HG03457 (cell line): ENCODE data around the gene EXOC3L1.

ENCODE experiments used
- ATAC-seq: cut with Tn5 transposase; IDR thresholded peaks from one replicate; pipeline ENCODE4 v1.9.1; 2021; ENCODE audit warnings: moderate number of reproducible peaks; ENCODE audit not compliant: unreplicated experiment

EXOC3L1 gene

DNA sequence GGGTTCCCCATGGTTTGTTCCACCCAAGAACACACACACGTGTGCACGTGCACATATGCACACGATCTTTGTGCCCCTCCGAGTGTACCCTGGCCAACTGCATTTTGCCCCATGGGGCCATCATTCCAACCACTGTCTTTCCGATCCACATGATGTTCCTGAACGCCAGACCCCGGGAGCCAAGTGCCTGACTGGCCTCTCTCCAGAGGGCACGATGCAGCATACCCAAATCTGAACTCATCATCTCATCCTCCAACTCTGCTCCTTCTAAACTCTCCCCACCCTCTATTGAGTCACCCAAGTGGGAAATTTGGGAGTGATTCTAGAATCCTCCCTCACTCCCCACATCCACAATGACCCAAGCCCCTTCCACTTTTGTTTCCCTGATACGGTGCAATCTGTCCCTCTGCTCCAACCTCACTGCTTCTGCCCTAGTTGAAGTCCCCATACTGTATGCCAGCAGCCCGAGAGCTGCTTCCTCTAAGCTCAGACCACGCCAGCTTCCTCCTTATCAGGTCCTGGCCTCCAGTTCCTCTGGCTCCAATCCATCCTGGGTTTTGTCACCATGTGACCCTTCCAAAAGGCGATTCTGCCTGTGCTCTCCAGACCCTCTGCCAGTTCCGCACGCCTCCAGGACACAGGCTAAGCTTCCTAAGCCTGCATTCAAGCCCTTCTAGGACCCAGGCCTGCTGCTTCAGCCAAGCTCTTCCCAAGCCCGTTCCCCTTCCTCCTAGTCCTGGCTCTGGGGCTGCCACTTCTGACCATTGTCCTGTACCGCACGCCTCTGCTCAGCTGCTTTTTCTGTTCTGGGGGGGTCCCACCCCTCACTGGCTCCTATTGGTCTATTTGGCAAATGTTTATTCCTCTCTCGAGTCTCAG lies 26.9 kb upstream of the EXOC3L1 start:
- ATAC-seq: no peak

DNA sequence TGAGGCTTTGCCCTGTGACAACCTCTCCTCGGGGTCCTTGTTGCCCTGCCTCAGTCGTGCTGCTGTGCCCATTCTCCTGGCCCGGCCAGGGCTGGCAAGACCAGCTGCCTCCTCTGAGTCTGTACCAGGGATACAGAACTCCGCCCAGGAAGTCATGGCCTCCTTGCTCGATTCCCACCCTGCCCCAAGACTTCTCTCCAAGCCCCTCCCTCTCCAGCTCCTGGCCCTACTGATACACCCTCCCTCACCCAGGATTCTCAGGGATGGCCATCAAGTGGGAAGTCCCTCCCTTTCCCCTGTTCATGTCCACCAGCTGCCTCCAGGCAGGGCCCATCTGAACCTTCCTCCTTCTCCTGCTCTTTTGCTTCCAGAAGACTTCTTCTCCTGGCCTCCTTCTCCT lies 25.8 kb upstream of the EXOC3L1 start:
- no peak for ATAC-seq

DNA sequence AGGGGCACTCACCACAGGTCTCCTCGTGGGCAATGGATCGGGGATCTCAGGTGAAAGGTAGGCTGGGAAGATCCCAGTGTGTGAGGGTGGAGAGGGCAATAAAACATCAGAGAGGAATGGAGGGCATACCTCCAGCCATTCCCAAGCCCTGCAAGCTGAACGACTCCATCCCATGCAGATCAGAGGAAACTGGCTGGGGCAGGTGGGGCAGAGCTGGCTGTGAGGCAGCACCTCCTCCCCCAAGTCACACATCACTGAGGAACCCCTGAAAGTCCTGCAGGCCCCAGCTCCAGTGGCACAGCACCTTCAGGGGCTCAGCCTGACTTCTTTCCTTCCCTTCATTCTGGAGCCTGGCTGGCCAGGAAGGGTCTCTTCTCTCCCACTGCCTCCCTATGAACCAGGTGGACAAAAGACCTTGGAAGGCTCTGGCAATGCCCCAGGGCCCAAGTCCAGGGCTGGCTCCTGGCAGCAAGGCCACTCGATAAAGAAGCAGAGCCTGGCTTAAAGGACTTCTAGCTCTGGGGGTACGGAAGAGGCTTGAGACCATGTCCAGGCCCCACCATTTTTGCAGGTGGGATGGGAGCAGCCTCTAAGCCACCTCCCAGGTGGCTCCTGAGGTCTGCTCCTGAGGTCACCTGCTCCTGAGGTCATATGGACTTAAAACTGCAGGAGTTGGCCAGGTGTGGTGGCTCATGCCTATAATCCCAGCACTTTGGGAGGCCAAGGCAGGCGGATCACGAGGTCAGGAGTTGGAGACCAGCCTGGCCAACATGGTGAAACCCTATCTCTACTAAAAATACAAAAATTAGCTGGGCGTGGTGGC lies 23.5 kb upstream of the EXOC3L1 start:
- ATAC-seq: no peak

DNA sequence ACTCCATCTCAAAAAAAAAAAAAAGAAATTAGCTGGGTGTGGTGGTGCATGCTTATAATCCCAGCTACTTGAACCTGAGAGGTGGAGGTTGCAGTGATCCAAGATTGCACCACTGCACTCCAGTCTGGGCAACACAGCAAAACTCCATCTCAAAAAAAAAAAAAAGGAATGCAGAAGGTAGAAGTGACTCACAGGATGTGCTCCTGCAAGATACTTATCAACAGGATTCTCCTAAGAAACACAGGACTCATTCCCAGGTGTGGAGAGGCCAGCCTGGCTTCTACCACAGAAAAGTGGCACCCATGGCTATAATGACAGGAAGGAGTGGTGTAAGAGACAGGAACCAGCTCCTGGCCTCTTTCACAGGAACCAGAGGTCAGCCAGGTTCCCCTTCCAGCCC lies 22.8 kb upstream of the EXOC3L1 start:
- ATAC-seq: no peak

DNA sequence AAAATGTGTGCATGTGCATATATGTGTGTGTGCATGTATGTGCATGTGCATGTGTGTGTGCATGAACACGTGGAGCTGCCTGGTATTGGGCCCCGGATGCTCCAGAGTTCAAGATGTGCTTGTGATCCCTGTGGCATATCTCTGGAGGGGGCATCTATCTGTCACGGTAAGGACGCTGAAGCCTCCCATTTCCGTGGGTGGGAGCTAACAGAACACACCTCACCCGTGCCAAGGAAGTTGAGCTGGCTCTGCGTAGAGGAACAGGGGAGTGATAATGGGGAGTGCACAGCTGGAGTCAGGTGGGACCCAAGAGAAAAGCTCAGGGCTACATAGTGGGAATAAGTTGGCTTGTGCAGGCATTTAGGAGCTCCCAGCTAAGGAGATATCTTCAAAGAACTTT lies 21.7 kb upstream of the EXOC3L1 start:
- no peak for ATAC-seq

DNA sequence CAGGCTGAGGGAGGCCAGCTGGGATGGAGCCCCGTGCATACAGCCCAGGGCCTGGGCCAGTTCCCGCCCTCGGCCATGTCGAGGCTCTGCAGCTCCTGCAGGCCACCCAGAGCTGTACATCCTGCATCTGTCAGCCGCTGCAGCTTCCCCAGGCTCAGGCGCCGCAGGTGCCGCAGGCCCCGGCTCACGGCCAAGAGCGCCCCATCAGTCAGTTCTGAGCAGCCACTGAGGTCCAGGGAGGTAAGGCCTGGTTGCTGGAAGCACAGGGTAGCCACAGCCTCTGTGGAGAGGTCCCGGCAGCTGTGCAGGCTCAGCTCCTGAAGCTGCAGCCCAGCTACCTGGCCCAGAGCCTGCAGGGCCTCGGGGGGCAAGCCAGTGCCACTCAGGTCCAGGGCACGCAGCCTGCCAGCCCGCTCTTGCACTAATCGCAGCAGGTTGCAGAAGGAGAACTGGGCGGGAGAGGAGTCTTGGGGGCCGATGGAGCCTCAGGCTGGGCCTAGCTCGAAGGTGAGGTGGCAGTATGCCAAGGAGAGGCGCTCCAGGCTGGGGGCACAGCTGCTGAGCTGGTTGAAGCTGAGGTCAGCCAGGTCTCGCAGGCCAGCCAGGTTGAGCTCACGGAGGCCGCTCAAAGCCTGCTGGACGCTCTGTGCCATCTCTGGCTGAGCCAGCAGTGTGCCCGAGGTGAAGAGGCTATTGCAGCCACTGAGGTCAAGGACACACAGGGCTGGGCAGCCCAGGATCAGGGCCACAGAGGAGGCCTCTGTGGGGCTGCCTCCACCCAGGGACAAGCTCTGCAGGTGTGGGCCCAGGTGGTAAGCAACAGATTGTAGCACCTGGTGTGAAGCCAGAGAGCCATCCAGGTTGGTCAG lies 20.4 kb upstream of the EXOC3L1 start:
- no peak for ATAC-seq

DNA sequence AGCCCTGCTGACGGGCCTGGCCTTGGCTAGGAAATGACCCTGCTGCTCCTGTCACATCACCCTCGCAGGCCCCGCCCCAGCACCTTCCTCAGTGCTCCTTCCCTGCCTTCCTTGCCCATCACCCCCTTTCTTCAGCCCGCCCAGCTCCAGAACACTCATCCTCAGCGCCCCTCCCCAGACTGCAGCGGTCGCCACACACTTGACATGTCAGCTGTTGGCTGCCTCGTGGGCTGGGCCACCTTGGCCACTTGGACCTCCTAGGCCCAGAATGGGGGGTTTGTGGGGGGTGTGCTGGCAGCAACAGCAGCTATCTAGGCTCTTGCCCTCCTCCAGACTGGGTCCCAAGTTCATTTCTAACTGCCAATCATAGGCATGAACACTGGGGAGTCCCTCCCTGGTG lies 19.6 kb upstream of the EXOC3L1 start:
- ATAC-seq: no peak

DNA sequence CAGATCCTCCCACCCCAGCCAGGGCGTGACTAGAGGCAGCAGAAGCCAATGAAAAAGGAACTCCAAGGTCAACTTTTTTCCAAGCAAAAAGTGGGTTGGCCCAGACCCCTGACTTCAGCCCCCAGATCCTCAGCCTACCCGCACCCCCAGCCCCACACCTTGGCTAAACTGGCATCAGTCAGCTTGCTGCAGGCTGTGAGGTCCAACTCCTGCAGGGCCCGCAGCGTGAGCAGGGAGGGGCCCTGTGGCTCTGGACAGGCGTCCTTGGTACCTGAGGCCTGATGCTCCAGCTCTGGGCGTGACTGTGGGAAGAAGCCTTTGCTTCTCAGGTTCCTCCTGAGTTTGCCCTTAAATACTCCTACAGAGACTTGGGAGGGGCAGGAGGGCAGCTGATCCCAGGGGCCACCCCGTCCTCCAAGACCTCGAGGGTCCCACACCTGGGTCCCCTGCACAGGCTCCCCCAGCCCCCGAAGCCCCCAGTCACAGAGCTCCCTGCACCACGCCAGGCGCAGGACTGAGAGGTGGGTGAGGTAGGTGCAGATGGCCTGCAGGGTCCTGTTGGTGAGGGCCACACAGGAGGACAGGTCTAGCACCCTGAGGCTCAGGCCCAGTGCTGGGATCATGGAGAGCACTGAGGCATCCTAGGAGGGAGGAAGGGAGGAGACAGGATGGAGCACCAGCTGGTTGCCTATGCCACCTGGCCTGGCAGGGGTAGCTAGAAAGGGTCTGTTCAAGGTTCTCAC lies 18.4 kb upstream of the EXOC3L1 start:
- ATAC-seq: no peak

DNA sequence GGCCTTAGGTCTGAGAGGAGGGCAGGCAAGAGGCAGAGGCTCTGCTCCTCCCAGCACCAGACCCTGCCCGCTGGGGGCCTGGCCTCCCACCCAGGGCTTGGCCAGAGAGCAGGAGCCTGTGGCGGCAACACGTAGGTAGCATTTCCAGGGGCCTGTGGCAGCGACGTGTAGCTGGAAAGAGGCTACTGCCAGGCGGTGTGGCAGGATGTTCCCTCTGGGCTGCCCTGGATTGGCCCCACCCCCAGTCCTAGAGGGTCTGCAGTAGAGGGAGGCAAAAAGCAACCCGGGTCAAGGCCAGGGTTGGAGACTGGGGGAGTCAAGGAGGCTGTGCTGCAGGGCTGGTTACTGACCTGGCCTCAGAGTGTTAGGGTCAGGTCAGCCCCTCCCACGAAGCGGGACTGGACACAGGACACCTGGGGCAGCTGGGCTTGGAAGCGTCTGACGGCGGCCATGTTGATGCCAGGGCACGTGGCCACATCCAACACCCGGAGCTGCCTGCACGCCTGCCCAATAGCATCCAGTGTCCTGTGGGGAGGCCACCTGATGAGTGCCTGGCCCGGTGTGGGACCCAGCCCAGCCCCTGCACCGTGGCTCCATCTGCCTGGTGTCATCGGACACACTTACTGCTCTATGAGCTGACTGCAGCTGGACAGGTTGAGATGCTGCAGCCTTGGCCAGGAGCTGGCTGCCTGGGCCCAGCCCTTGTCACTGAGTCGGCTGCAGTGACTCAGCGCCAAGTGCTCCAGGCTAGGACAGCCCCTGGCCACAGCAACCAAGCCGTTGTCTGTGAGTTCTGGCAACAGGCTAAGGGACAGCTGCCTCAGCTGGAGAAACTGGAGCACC lies 17.5 kb upstream of the EXOC3L1 start:
- no peak for ATAC-seq

DNA sequence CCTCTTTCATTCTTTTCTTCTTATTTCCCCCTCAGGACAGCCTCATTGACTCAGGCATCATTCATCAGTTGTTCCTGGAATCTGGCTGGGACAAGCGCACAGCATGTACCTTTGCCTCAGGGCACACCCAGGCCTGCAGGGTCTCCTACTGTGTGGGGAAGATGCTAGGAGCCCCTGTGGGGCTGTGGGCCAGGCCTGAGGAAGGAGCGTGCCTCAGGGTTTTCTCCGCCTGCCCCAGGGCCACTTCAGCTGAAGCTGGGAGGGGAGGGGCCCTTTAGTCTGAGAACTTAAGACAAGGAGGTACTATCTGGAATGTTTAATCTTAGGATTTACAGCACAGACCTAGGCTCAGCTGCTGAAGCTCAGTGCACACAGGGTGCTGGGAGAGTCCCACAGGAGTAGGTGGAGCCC lies 16.9 kb upstream of the EXOC3L1 start:
- ATAC-seq: no peak

DNA sequence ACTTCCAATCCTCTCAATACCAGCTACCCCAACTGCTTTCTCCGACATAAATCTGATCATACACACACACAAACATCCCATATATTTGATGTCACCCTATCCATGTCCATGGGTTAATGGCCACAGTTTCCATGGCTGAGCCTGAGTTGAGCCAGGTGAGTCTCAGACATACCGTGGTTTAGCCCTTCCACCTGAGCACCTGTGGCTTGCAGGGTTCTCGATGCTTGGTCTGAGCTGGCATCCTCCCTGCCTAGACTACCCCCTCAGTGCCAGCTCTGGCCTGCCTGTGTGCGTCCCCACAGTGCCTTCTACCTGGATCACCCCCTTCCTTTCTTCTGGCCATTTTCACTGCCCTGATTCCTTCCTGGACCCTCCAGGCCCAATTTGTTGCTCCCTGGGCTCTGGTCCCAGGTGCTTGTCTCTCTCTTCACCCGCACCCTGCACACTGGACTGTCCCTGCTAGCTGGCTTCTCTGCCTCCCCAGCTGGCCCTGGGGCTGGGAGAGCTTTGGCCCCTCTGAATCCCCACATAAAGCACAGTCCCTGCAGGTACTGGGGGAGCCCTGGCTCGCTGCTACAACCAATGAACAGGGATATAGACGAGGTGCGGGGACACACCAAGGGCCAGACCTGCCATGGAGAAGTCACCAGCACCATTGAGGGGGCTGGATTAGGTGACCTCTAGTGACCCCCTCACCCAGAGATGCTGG lies 16.3 kb upstream of the EXOC3L1 start:
- no peak for ATAC-seq

DNA sequence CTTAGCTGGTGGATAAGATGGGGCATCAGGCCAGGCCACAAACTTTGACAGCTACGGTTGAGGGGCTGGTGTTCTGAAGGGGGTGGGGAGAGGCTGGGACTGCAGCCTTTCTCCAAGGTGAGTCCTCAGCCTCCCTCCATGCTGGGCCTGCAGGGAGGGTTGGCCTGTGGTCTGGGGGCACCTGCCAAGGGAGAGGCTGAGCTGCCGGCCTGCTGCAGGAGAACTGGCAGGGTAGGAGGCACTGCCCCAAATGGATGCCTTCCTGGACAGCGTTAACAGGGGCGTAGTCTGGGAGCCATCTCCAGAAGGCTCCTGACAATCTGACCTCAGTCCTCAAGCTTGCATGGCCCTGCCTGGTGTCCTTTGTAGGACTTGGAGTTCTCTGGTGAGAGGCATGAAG lies 14.1 kb upstream of the EXOC3L1 start:
- no peak for ATAC-seq

DNA sequence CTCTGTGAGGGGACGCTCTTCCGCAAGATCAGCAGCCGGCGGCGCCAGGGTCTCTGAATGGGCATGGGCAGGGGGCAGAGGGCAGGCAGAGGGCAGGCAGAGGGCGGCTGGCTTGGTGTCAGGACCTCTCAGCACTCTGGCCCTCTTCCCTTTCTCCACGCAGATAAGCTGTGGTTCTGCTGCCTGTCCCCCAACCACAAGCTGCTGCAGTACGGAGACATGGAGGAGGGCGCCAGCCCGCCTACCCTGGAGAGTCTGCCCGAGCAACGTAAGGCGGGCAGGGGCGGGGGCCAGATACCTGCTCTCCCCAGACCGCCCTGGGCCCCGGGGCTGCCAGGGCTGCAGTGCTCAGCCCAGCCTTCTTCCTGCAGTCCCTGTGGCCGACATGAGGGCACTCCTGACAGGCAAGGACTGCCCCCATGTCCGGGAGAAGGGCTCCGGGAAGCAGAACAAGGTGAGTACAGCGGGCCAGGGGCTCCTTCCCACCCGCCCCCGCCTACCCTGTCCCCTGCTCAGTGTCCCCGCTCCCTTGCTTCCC lies 13.1 kb upstream of the EXOC3L1 start:
- no peak for ATAC-seq

DNA sequence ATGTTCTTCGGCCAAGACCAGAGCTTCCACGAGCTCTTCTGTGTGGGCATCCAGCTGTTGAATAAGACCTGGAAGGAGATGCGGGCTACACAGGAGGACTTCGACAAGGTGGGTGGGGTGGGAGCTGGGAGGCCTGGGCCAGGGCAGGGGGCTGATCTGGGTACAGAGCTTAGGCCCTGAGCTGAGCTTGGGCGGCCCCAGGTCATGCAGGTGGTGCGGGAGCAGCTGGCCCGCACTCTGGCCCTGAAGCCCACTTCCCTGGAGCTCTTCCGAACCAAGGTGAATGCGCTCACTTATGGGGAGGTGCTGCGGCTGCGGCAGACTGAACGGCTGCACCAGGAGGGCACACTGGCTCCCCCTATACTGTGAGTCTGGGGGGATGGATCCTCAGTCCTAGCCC lies 12.5 kb upstream of the EXOC3L1 start:
- no peak for ATAC-seq

DNA sequence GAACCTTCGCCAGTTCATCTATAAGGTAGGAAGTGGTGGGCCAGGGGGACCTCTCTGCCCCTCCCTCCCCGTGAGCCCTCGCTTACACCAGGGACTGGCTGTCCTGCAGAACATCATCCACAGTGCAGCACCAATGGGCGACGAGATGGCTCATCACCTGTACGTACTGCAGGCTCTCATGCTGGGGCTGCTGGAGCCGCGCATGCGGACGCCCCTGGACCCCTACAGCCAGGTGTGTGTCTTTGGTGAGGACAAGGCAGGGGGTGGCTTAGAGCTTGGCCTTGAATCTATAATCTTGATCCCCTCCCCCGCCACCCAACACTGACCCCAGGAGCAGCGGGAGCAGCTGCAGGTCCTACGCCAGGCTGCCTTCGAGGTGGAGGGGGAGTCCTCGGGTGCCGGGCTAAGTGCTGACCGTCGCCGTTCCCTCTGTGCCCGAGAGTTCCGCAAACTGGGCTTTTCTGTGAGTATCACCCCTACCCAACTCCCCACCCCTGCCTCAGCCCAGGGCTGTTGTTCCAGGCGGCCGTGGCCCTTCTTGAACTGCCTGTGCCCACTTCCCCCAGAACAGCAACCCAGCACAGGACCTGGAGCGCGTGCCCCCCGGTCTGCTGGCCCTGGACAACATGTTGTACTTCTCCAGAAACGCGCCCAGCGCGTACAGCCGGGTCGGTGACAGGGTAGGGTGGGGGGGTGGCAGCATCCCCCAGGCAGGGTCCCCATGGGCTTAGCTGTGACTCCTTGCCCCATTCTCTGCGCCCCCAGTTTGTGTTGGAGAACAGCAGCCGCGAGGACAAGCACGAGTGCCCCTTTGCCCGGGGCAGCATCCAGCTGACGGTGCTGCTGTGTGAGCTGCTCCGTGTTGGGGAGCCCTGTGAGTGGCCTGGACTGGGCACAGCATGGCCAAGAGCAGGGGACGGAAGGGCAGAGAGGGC lies 11.7 kb upstream of the EXOC3L1 start:
- no peak for ATAC-seq

DNA sequence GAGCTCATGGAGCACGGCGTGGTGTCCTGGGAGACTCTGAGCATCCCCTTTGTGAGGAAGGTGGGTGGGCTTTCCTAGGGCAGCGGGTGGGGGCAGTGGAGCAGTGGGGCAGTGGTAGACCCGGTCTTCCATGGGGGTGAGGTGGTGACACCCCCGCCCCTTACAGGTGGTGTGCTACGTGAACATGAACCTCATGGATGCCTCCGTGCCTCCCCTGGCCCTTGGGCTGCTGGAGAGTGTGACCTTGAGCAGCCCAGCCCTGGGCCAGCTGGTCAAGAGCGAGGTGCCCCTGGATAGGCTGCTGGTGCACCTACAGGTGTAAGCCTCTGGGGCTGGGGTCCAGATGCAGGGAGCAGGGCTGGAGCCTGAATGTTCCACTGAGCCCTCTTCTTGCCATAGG lies 10.6 kb upstream of the EXOC3L1 start:
- no peak for ATAC-seq

DNA sequence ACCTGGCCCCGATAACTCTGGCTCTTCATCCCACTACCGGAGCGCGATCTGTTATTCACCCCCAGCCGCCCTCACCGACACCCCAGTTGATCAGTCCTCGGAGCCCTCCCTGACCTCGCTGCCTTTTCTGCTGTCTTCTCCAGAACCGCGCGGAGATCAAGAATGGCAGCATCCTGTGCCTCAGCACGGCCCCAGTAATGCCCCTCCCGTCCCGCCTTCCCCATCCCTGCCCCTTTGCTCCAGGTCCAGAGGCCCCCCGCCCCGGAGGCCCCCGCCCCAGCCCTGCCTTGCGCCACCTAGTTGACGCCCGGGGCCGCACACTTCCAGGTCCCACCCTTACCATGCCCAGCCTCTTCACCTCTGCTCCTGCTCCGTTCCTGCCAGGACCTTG lies 9.9 kb upstream of the EXOC3L1 start:
- no peak for ATAC-seq
